Gastrocnemius medialis (tissue), 4 donors: Measurements from ENCODE around the gene NEK11. TPM values are rescaled to one million over a fixed set of nuclear protein-coding genes. Genes with fewer than 3 reads are reported as not detected.

ENCODE experiments used
- ATAC-seq, 2 donors: fragments of 150-250 bp; one replicate each; pipeline ENCODE4 v1.9.1; 2016
- DNase-seq, 2 donors: peaks; one replicate each; pipeline ENCODE4 v3.0.0-alpha.2; 2019
- H3K27ac ChIP-seq, 4 donors: fragments of 200-600 bp; sonication (generic); 1 replicate in 1 of 4; 2 replicates in 3 of 4; pipeline ENCODE4 v1.5.1; 2016 to 2018; ENCODE audit warnings: mild to moderate bottlenecking in 2 of 4, moderate library complexity in 1 of 4
- H3K27me3 ChIP-seq, 3 donors: fragments of 200-600 bp; sonication (generic) in 2 of 3; 1 replicate in 1 of 3; 2 replicates in 2 of 3; pipeline versions ENCODE4 v1.5.1 to v1.6.0; 2016 to 2019; ENCODE audit warnings: mild to moderate bottlenecking in 1 of 3, moderate library complexity in 1 of 3
- H3K36me3 ChIP-seq, 2 donors: fragments of 200-600 bp; sonication (generic) in 1 of 2; one replicate each; pipeline ENCODE4 v1.5.1; 2017 to 2018
- H3K4me1 ChIP-seq, 2 donors: fragments of 200-600 bp; sonication (generic) in 1 of 2; one replicate each; pipeline ENCODE4 v1.5.1; 2016 to 2017; ENCODE audit warnings: mild to moderate bottlenecking in 2 of 2
- H3K4me3 ChIP-seq, 4 donors: fragments of 200-600 bp; sonication (generic) in 3 of 4; 1 replicate in 1 of 4; 2 replicates in 3 of 4; pipeline ENCODE4 v1.5.1; 2016 to 2019; ENCODE audit warnings: mild to moderate bottlenecking in 2 of 4
- H3K9me3 ChIP-seq, 3 donors: fragments of 200-600 bp; sonication (generic) in 2 of 3; 1 replicate in 1 of 3; 2 replicates in 2 of 3; pipeline ENCODE4 v1.5.1; 2016 to 2019
- POLR2A ChIP-seq, 2 donors: fragments of 450-650 bp; IDR thresholded peaks; one replicate each; pipeline ENCODE4 v1.6.1; 2017; ENCODE audit warnings: antibody characterized with exemption in 2 of 2, mild to moderate bottlenecking in 2 of 2, moderate library complexity in 2 of 2
- in situ Hi-C, 4 donors: fragments of 200-750 bp; cut with MboI; loops; one replicate each; pipeline versions ENCODE4 v1.15.0 to v1.8.0; 2017; ENCODE audit warnings: low sequenced_read_pairs in 4 of 4
- intact Hi-C: fragments of 100-400 bp; cut with DNase I; formaldehyde crosslinking; loops from one replicate; pipeline ENCODE4 v1.15.1; 2023; ENCODE audit warnings: low total_unique reads
- total RNA-seq, 4 donors: library from RNA; depleted of rRNA; stranded (reverse); fragments of >200 nt; gene quantifications; one replicate each; pipeline versions ENCODE4 v1.1.0 to v1.2.3, GENCODE V29; 2016
- TF ChIP-seq, protein P1 (sequence below), 5 experiments: fragments of 450-650 bp in 3 of 5; fragments of 200-600 bp in 2 of 5; sonication (generic) in 2 of 5; IDR thresholded peaks in 4 of 5; conservative IDR thresholded peaks in 1 of 5; 1 replicate in 4 of 5; 2 replicates in 1 of 5; pipeline ENCODE4 v1.5.1; 2016 to 2019; ENCODE audit warnings: antibody characterized with exemption in 5 of 5, mild to moderate bottlenecking in 3 of 5, moderate library complexity in 3 of 5

Gene NEK11
- total RNA-seq, 4 donors from 2014 or later: 2.1 to 5.2 (median 2.5) TPM

DNA sequence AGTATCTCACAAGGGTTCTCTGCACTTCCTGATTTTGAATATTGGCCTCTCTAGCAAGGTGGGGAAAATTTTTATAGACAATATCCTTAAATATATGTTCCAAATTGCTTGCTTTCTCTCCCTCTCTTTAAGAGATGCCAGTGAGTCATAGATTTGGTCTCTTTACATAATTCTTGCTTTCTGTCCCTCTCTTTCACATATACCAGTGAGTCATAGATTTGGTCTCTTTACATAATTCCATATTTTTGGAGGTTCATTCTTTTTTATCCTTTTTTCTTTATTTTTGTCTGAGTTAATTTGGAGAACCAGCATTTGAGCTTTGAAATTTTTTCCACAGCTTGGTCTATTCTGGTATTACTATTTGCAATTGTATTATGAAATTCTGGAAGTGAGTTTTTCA lies 277.2 kb downstream of the NEK11 start:
- ATAC-seq (no peak), DNase-seq (no peak)
- Histone ChIP-seq H3K27me3 (no peaks in the 10 kb centered on the region), H3K4me1 (no peaks in the 10 kb centered on the region), H3K27ac (no peak overlapping the region), H3K9me3 (no peaks in the 10 kb centered on the region), H3K4me3 (no peak overlapping the region), H3K36me3 (no peaks in the 10 kb centered on the region)
- in situ Hi-C loops (no loop called here), intact Hi-C loops (no loop called here)
- TF ChIP-seq, protein P1, sequence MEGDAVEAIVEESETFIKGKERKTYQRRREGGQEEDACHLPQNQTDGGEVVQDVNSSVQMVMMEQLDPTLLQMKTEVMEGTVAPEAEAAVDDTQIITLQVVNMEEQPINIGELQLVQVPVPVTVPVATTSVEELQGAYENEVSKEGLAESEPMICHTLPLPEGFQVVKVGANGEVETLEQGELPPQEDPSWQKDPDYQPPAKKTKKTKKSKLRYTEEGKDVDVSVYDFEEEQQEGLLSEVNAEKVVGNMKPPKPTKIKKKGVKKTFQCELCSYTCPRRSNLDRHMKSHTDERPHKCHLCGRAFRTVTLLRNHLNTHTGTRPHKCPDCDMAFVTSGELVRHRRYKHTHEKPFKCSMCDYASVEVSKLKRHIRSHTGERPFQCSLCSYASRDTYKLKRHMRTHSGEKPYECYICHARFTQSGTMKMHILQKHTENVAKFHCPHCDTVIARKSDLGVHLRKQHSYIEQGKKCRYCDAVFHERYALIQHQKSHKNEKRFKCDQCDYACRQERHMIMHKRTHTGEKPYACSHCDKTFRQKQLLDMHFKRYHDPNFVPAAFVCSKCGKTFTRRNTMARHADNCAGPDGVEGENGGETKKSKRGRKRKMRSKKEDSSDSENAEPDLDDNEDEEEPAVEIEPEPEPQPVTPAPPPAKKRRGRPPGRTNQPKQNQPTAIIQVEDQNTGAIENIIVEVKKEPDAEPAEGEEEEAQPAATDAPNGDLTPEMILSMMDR (IDR thresholded peaks at IDR 0.05 in 4 of 5, conservative IDR thresholded peaks at IDR 0.05 in 1 of 5): no peak
- TF ChIP-seq POLR2A (IDR thresholded peaks at IDR 0.05): no peak

DNA sequence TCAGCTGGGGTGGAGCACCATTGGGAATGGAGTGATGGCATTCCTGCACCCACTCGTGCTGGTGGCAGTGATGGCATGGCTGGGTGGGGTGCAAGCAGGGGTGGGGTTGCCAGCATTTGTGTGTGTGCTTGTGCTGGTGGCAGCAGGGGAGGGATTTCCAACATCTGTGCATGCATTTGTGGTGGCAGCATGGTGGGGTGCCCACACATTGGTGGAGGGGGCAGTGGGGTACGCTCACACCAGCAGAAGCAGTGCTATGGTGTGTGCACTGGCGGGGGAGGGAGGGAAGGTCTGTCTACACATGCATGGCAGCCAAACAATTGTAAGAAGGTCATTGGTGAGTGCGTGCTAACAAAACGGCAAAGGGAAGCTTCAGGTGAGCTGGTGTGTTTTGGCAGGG lies 278.2 kb downstream of the NEK11 start:
- in situ Hi-C loops: no loop called here
- intact Hi-C loops: no loop called here
- no peak overlapping the region for H3K4me3 ChIP-seq
- no peak overlapping the region for H3K27ac ChIP-seq
- TF ChIP-seq POLR2A (IDR thresholded peaks at IDR 0.05): no peak
- TF ChIP-seq, protein P1 (IDR thresholded peaks at IDR 0.05 in 4 of 5, conservative IDR thresholded peaks at IDR 0.05 in 1 of 5): no peak
- H3K4me1 ChIP-seq: no peaks in the 10 kb centered on the region
- no peak for ATAC-seq
- no peaks in the 10 kb centered on the region for H3K27me3 ChIP-seq
- H3K36me3 ChIP-seq: no peaks in the 10 kb centered on the region
- H3K9me3 ChIP-seq: no peaks in the 10 kb centered on the region
- no peak for DNase-seq

DNA sequence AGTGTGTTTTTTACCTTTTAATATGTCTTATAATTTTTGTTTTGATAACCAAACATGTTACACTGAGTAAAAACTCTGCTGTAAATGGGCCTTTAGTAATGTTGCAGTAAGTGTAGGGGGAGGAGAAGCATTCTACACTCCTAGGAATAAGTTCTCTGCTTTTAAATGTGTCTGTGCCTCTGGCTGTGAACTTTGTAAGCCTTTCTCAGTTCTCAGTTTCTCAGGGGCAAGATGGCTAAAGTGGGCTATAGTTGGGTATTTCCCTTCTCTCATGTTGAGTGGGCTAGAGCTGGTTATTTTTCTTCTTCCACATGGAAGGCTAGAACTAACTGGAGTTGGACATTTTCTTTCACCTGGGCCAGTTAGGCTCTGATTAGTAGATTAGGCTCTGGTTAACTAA lies 279.6 kb downstream of the NEK11 start:
- DNase-seq (no peak), ATAC-seq (no peak)
- intact Hi-C loops: no loop called here
- Histone ChIP-seq H3K36me3 (no peaks in the 10 kb centered on the region), H3K4me1 (no peaks in the 10 kb centered on the region), H3K9me3 (no peaks in the 10 kb centered on the region), H3K4me3 (no peak overlapping the region), H3K27me3 (no peaks in the 10 kb centered on the region), H3K27ac (no peak overlapping the region)
- no peak for TF ChIP-seq POLR2A (IDR thresholded peaks at IDR 0.05)
- TF ChIP-seq, protein P1 (IDR thresholded peaks at IDR 0.05 in 4 of 5, conservative IDR thresholded peaks at IDR 0.05 in 1 of 5): no peak
- in situ Hi-C loops: no loop called here

DNA sequence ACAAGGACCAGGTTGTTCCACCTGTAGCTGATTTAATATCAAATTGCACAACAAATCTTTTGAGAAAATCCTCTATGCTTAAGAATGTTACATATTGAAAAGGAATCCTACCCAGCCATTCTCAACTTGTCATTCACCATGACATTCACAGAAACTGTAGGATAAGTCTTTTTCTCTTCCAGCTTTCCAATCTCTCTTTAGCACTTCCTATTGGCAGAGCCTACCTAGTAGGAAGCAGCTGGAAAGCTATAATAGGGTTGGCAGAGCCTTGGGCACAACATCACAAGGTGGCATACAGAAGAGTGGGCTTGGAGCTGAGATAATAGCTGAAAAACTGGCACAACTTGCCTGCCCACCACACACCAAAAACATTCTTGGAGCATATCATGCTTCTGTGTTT lies 287.6 kb downstream of the NEK11 start:
- DNase-seq (no peak), ATAC-seq (no peak)
- no peak overlapping the region for H3K27ac ChIP-seq
- no peaks in the 10 kb centered on the region for H3K36me3 ChIP-seq
- in situ Hi-C loops (no loop called here), intact Hi-C loops (no loop called here)
- no peaks in the 10 kb centered on the region for H3K9me3 ChIP-seq
- no peaks in the 10 kb centered on the region for H3K4me1 ChIP-seq
- TF ChIP-seq, protein P1 (IDR thresholded peaks at IDR 0.05 in 4 of 5, conservative IDR thresholded peaks at IDR 0.05 in 1 of 5): no peak
- TF ChIP-seq POLR2A (IDR thresholded peaks at IDR 0.05): no peak
- no peak overlapping the region for H3K4me3 ChIP-seq
- H3K27me3 ChIP-seq: no peaks in the 10 kb centered on the region

DNA sequence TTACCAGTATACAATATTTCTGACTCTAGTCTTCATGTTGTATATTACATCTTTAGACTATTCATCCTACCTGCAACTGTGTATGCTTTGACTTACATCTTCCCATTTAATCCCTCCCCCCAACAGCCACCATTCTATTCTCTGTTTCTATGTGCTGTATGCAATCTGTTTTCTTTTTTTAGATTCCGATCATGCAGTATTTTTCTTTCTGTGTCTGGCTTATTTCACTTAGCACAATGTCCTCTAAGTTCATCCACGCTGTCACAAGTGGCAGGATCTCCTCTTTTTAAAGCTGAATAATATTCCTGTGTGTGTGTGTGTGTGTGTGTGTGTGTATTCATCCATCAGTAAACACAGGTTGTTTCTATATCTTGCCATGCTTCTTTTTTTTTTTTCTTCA lies 288.5 kb downstream of the NEK11 start:
- in situ Hi-C loops (no loop called here), intact Hi-C loops (no loop called here)
- no peak overlapping the region for H3K4me3 ChIP-seq
- TF ChIP-seq, protein P1 (IDR thresholded peaks at IDR 0.05 in 4 of 5, conservative IDR thresholded peaks at IDR 0.05 in 1 of 5): no peak
- TF ChIP-seq POLR2A (IDR thresholded peaks at IDR 0.05): no peak
- no peaks in the 10 kb centered on the region for H3K4me1 ChIP-seq
- no peak for DNase-seq
- H3K27me3 ChIP-seq: no peaks in the 10 kb centered on the region
- no peaks in the 10 kb centered on the region for H3K9me3 ChIP-seq
- no peak overlapping the region for H3K27ac ChIP-seq
- ATAC-seq: no peak
- no peaks in the 10 kb centered on the region for H3K36me3 ChIP-seq
